HG03066 (cell line): ENCODE results near the gene IFNL4.
"Not testable (repeated sequence)": the region's sequence is repeated elsewhere in the genome, so short reads cannot be mapped to it uniquely, and the experiment has no call there.

Source experiments
- ATAC-seq: cut with Tn5 transposase; IDR thresholded peaks from one replicate; pipeline ENCODE4 v1.9.1; 2021; ENCODE audit warnings: low read depth; ENCODE audit not compliant: unreplicated experiment

The IFNL4 gene

GRCh38 chr19:39261704-39262103, 13.0 kb upstream of the IFNL4 start:
- no peak for ATAC-seq

DNA sequence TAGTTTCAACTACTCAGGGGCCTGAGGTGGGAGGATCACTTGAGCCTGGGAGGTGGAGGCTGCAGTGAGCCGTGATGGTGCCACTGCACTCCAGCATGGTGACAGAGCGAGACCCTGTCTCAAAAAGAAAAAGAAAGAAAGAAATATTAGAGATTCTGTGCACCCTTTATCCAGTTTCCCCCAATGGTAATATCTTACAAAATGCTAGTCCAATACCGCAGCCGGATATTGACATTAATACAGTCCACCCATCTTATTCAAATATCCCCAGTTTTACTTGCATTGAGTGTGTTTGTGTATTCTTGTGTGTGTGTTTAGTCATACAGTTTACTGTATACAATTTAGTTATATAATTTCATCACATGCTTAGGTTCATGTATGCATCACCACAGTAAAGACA, 8.6 kb upstream of the IFNL4 start:
- ATAC-seq: no peak

- ATAC-seq: no peak
These were observed 6.1 kb upstream of the IFNL4 start for GRCh38 chr19:39254531-39255345.

DNA sequence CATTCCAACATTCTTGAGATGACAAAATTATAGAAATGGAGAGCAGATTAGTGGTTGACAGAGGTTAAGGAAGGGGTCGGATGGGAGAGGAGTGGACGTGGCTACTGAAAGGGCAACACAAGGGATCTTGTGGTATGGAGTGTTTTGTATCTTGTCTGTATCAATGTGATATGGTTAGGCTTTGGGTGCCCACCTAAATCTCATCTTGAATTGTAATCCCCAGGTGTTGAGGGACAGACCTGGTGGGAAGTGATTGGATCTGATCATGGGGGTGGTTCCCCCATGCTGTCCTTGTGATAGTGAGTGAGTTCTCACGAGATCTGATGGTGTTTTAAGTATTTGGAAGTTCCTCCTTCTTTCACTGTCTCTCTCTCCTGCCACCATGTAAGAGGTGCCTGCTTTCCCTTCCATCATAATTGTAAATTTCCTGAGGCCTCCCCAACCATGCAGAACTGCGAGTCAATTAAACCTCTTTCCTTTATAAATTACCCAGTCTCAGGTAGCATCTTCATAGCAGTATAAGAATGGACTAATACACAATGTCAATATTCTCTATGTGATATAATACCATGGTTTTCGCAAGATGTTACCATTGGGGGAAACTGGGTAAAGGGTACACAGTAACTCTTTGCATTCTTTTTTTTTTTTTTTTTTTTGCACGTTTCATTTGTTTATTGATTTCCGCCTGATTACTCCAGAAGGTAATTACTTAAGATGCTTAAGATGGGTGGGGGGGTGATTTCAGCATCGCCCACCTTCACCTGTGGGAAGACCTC, 4.9 kb upstream of the IFNL4 start:
- ATAC-seq: no peak

GRCh38 chr19:39252458-39252857, 3.8 kb upstream of the IFNL4 start:
- ATAC-seq: no peak

- ATAC-seq: no peak
These were observed 3.2 kb upstream of the IFNL4 start for GRCh38 chr19:39251846-39252245.

- no peak for ATAC-seq
These were observed 2.4 kb upstream of the IFNL4 start for GRCh38 chr19:39251081-39251480.

- ATAC-seq: no peak
These were observed 673 bp downstream of the IFNL4 start for GRCh38 chr19:39247701-39248664.

DNA sequence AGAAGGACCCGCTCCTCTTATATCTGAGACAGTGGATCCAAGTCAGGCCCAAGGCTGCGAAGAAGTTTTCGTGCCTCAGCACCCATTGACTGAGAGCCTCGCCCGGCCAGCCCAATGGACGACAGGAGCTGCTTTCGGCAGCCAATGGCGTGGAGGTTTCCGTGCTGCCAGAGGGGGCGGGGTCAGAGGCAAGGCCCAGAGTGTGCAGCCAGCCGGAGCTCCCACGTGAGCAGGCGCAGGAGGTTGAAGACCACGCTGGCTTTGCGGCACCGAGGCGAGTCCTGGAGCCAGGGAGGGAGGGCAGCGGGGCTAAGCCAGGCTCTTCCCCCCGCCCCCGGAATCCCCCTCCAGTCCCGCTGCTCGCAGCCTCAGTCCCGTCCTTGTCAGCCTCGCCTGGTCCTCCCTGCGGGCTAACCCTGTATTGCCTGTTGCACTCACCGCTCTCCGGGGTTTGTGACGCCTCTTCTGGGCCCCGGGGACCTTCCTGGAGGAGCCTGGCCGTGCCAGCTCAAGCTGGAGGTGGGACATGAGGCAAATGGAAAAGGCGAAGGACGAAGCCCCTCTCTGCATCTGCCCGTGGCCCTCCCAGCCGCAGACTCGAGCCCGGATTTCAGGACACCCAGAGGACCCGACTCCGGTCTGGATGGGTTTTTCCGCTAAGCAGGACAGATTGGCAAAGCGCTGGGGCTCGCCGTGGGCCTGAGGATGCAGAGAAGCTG, 1.5 kb downstream of the IFNL4 start:
- no peak for ATAC-seq

- ATAC-seq: not testable (repeated sequence)
These were observed 3.5 kb downstream of the IFNL4 start for GRCh38 chr19:39245166-39245565.

GRCh38 chr19:39244410-39245100, 4.1 kb downstream of the IFNL4 start, which contains the start of gene IFNL3:
Gene IFNL3 (minus strand): TSS chr19:39245006. CDS start chr19:39244967, 39 bp downstream.
- not testable (repeated sequence) for ATAC-seq

GRCh38 chr19:39243741-39244140, 4.9 kb downstream of the IFNL4 start:
- not testable (repeated sequence) for ATAC-seq

DNA sequence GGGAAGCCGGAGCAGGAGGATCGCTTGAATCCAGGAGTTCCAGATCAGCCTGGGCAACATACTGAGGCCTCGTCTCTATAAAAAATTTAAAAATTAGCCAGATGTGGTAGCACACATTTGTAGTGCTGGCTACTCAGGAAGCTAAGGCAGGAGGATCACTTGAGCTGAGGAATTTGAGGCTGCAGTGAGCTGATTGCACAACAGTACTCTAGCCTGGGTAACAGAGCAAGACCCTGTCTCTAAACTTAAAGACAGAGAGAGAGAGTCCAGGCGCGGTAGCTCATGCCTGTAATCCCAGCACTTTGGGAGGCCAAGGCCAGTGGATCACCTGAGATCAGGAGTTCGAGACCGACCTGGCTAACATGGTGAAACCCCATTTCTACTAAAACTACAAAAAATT, 8.2 kb downstream of the IFNL4 start:
- no peak for ATAC-seq

- no peak for ATAC-seq
These were observed 9.7 kb downstream of the IFNL4 start for GRCh38 chr19:39238944-39239343.

DNA sequence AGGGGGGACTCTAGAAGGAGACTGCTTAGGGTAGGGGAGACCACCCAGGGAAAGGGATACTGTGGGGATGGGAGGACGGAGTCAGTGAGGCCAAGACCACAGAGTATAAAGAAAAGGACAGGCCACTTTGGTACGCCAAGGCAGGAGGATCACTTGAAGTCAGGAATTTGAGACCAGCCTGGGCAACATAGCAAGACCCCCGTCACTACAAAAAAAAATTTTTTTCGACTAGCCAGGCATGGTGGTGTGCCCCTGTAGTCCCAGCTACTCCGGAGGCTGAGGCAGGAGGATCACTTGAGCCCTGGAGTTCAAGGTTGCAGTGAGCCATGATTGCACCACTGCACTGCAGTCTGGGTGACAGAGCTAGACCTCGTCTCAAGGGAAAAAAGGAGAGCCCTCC, 10.4 kb downstream of the IFNL4 start:
- ATAC-seq: no peak

GRCh38 chr19:39237200-39238184, 11.2 kb downstream of the IFNL4 start:
- ATAC-seq: peak; percentile 54

GRCh38 chr19:39236527-39236926, 12.1 kb downstream of the IFNL4 start:
- no peak for ATAC-seq

- ATAC-seq: no peak
These were observed 15.9 kb downstream of the IFNL4 start for GRCh38 chr19:39232708-39233107.
